Gastroesophageal sphincter (tissue), 4 donors: ENCODE results near the gene ZNF627. TPM values are rescaled to one million over a fixed set of nuclear protein-coding genes. Genes with fewer than 3 reads are reported as not detected.

Source experiments
- ATAC-seq: fragments of 150-250 bp; one replicate; pipeline ENCODE4 v1.9.1; 2016; ENCODE audit warnings: mild to moderate bottlenecking, moderate library complexity
- H3K27ac ChIP-seq, 4 donors: fragments of 200-600 bp; sonication (generic) in 3 of 4; 1 replicate in 3 of 4; 2 replicates in 1 of 4; pipeline ENCODE4 v1.5.1; 2016 to 2019
- H3K27me3 ChIP-seq: fragments of 200-600 bp; sonication (generic); one replicate; pipeline ENCODE4 v1.5.1; 2019
- H3K36me3 ChIP-seq, 2 donors: fragments of 200-600 bp; sonication (generic); one replicate each; pipeline ENCODE4 v1.5.1; 2019; ENCODE audit warnings: control low read depth in 1 of 2
- H3K4me1 ChIP-seq, 3 donors: fragments of 200-600 bp; sonication (generic); 1 replicate in 2 of 3; 2 replicates in 1 of 3; pipeline ENCODE4 v1.5.1; 2016 to 2019; ENCODE audit warnings: control low read depth in 2 of 3
- H3K4me3 ChIP-seq, 2 donors: fragments of 200-600 bp; sonication (generic); one replicate each; pipeline ENCODE4 v1.5.1; 2019; ENCODE audit warnings: mild to moderate bottlenecking in 1 of 2, moderate library complexity in 1 of 2
- H3K9me3 ChIP-seq, 3 donors: fragments of 200-600 bp; sonication (generic); one replicate each; pipeline ENCODE4 v1.5.1; 2017 to 2019; ENCODE audit warnings: control low read depth in 2 of 3
- EP300 ChIP-seq: sonication (generic); formaldehyde crosslinking; IDR thresholded peaks from one replicate; pipeline ENCODE4 v1.6.1; 2017; ENCODE audit warnings: antibody characterized with exemption, mild to moderate bottlenecking
- POLR2A ChIP-seq, 2 donors: fragments of 450-650 bp; IDR thresholded peaks; one replicate each; pipeline ENCODE4 v1.6.1; 2017; ENCODE audit warnings: antibody characterized with exemption in 2 of 2, mild to moderate bottlenecking in 2 of 2, moderate library complexity in 1 of 2
- POLR2AphosphoS5 ChIP-seq: sonication (generic); formaldehyde crosslinking; IDR thresholded peaks from one replicate; pipeline ENCODE4 v1.6.1; 2017; ENCODE audit warnings: antibody characterized with exemption
- WGBS, 2 donors: methylation state at CpG; one replicate each; pipeline ENCODE4 v1.1.5; 2018; ENCODE audit warnings: low coverage in 1 of 2; 5-methylcytosine and 5-hydroxymethylcytosine counted together
- total RNA-seq, 4 donors: library from RNA; depleted of rRNA; stranded (reverse); fragments of >200 nt; gene quantifications; one replicate each; pipeline ENCODE4 v1.1.0, GENCODE V29; 2016
- TF ChIP-seq, protein P1 (sequence below), 4 experiments: fragments of 200-600 bp in 2 of 4; fragments of 450-650 bp in 2 of 4; sonication (generic) in 1 of 4; IDR thresholded peaks; one replicate each; pipeline ENCODE4 v1.5.1; 2017 to 2019; ENCODE audit warnings: antibody characterized with exemption in 4 of 4, mild to moderate bottlenecking in 2 of 4, moderate library complexity in 2 of 4

ZNF627 gene
- total RNA-seq, 4 donors from 2014 or later, result 9.6 to 18.0 (median 10.4) TPM

GRCh38 chr19:11577451-11578257 is 19.6 kb upstream of the ZNF627 start, which contains the start of gene ACP5:
ACP5 (minus strand) TSS chr19:11577645; CDS start chr19:11577317, 328 bp downstream.
- Histone ChIP-seq H3K4me3 (peak within 1 kb of the TSS in 1 of 2 donors; percentile 43), H3K27ac (peak within 1 kb of the TSS in 2 of 4 donors; percentile 24 to 48), H3K27me3 (peaks cover 26% of the 10 kb centered on the region), H3K4me1 (peaks cover 0 to 13% (median 4%) of the 10 kb centered on the region in 3 donors), H3K9me3 (no peaks in the 10 kb centered on the region), H3K36me3 (no peaks in the 10 kb centered on the region)
- no peak for TF ChIP-seq POLR2AphosphoS5
- TF ChIP-seq, protein P1, sequence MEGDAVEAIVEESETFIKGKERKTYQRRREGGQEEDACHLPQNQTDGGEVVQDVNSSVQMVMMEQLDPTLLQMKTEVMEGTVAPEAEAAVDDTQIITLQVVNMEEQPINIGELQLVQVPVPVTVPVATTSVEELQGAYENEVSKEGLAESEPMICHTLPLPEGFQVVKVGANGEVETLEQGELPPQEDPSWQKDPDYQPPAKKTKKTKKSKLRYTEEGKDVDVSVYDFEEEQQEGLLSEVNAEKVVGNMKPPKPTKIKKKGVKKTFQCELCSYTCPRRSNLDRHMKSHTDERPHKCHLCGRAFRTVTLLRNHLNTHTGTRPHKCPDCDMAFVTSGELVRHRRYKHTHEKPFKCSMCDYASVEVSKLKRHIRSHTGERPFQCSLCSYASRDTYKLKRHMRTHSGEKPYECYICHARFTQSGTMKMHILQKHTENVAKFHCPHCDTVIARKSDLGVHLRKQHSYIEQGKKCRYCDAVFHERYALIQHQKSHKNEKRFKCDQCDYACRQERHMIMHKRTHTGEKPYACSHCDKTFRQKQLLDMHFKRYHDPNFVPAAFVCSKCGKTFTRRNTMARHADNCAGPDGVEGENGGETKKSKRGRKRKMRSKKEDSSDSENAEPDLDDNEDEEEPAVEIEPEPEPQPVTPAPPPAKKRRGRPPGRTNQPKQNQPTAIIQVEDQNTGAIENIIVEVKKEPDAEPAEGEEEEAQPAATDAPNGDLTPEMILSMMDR (IDR thresholded peaks at IDR 0.05), result no peak
- no peak for TF ChIP-seq POLR2A (IDR thresholded peaks at IDR 0.05)
- ATAC-seq, result no peak
- 74 to 100% methylated on average over 1 to 6 of the region's 18 CpGs for WGBS, 2 donors

- Histone ChIP-seq H3K9me3 (no peaks in the 10 kb centered on the region), H3K4me1 (peaks cover 0 to 13% (median 4%) of the 10 kb centered on the region in 3 donors), H3K27ac (peak overlapping the region in 2 of 4 donors; percentile 24 to 48), H3K27me3 (peaks cover 26% of the 10 kb centered on the region), H3K4me3 (peak overlapping the region in 1 of 2 donors; percentile 43), H3K36me3 (no peaks in the 10 kb centered on the region)
- peak; percentile 44 for ATAC-seq
- 0% methylated on average over 1 of the region's 62 CpGs; no CpG with 5 or more reads in 1 of the 2 donors for WGBS, 2 donors
- TF ChIP-seq POLR2A (IDR thresholded peaks at IDR 0.05) (no peak), POLR2AphosphoS5 (no peak), EP300 (no peak)
- TF ChIP-seq, protein P1 (IDR thresholded peaks at IDR 0.05), result no peak
These were observed 18.8 kb upstream of the ZNF627 start for GRCh38 chr19:11578258-11579142.

DNA sequence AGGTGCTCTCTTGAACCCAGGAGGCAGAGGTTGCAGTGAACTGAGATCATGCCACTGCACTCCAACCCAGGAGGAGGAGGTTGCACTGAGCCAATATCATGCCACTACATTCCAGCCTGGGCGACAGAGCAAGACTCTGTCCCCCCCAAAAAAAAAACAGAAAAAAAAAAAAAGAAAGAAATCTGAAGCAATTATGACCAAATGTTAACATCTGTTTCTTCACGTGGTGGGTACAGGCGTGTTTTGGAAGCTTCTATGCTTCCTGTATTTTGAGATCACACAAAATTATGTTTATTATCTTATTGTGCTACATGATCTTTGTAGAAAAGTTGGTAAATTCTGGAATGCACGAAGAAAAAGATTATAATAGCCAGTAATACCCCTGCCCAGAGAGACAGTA is 17.2 kb upstream of the ZNF627 start:
- TF ChIP-seq POLR2A (IDR thresholded peaks at IDR 0.05) (no peak), POLR2AphosphoS5 (no peak), EP300 (no peak)
- TF ChIP-seq, protein P1 (IDR thresholded peaks at IDR 0.05), result no peak
- 60 to 72% methylated on average over 2 to 4 of the region's 4 CpGs for WGBS, 2 donors
- ATAC-seq, result no peak
- H3K27ac ChIP-seq, result no peak overlapping the region
- H3K4me1 ChIP-seq, result peaks cover 0 to 13% (median 4%) of the 10 kb centered on the region in 3 donors
- peaks cover 26% of the 10 kb centered on the region for H3K27me3 ChIP-seq
- H3K4me3 ChIP-seq, result no peak overlapping the region
- no peaks in the 10 kb centered on the region for H3K36me3 ChIP-seq
- H3K9me3 ChIP-seq, result no peaks in the 10 kb centered on the region

DNA sequence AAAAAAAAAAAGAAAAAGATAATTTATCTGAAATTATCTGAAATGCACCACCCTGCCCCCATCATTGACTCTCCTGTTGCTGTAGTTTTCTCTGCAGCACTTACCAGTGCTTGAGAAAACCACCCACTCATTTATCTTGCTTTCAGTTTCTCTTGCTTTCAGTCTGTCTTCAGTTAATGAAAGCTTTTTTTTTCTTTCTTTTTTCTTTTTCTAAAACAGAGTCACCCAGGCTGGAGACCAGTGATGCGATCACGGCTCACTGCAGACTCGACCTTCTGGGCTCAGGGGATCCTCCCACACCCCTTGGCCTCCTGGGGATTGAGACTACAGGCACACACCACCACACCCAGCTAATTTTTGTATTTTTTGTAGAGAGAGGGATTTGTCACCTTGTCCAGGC is 15.5 kb upstream of the ZNF627 start:
- ATAC-seq, result no peak

More for the DNA sequence above, 15.5 kb upstream of the ZNF627 start:
- TF ChIP-seq POLR2AphosphoS5 (no peak), EP300 (no peak), POLR2A (IDR thresholded peaks at IDR 0.05) (no peak)
- TF ChIP-seq, protein P1 (IDR thresholded peaks at IDR 0.05), result no peak
- H3K27me3 ChIP-seq, result peaks cover 26% of the 10 kb centered on the region
- WGBS, 2 donors, result 12 to 56% methylated on average over 3 of the region's 3 CpGs
- H3K36me3 ChIP-seq, result no peaks in the 10 kb centered on the region
- peaks cover 0 to 13% (median 4%) of the 10 kb centered on the region in 3 donors for H3K4me1 ChIP-seq
- no peaks in the 10 kb centered on the region for H3K9me3 ChIP-seq
- H3K4me3 ChIP-seq, result no peak overlapping the region
- H3K27ac ChIP-seq, result no peak overlapping the region
